Cardiac muscle cell (in vitro differentiated cells and primary cell): ENCODE results near the gene DAD1. TPM values are rescaled to one million over a fixed set of nuclear protein-coding genes. Genes with fewer than 3 reads are reported as not detected.
A peak's percentile ranks its signal among the peaks of the same experiment; 100 is the strongest.
"Not testable (repeated sequence)": the region's sequence is repeated elsewhere in the genome, so short reads cannot be mapped to it uniquely, and the experiment has no call there.

ENCODE experiments used
- DNase-seq, 2 donors: peaks; one replicate each; pipeline versions ENCODE4 v3.0.0 to v3.0.0-alpha.2; 2010 to 2017; ENCODE audit warnings: low read depth in 1 of 2, low spot score in 1 of 2
- H3K27ac ChIP-seq: fragments of 200-600 bp; sonication (generic); 2 replicates; pipeline ENCODE4 v1.5.1; 2016
- H3K27me3 ChIP-seq: fragments of 200-600 bp; sonication (generic); 2 replicates; pipeline ENCODE4 v1.6.0; 2016; ENCODE audit warnings: control low read depth
- H3K36me3 ChIP-seq: fragments of 200-600 bp; sonication (generic); 2 replicates; pipeline ENCODE4 v1.5.1; 2016; ENCODE audit warnings: control low read depth
- H3K4me1 ChIP-seq: fragments of 200-600 bp; sonication (generic); 2 replicates; pipeline ENCODE4 v1.8.1; 2017; ENCODE audit warnings: low read depth, mild to moderate bottlenecking, mixed run types
- H3K4me3 ChIP-seq: fragments of 200-600 bp; sonication (generic); 2 replicates; pipeline ENCODE4 v1.5.1; 2016; ENCODE audit warnings: mild to moderate bottlenecking
- H3K9me3 ChIP-seq: fragments of 200-600 bp; sonication (generic); 2 replicates; pipeline ENCODE4 v1.5.1; 2017; ENCODE audit warnings: low read depth, mild to moderate bottlenecking, control low read depth
- CTCF ChIP-seq: IDR thresholded peaks from 2 replicates; pipeline ENCODE4 v1.5.1; 2012; ENCODE audit warnings: low read depth, mild to moderate bottlenecking, low read length
- polyA plus RNA-seq: library from polyadenylated mRNA; unstranded; fragments of >200 nt; fragmentation: Nextera tagmentation; extraction: Ambion mirVana; gene quantifications from 2 replicates; pipeline ENCODE4 v1.2.1, GENCODE V29; 2016
- total RNA-seq: library from RNA; depleted of rRNA; stranded (reverse); fragments of >200 nt; gene quantifications from 2 replicates; pipeline ENCODE4 v1.2.3, GENCODE V29; 2016

DAD1 gene
- total and polyA plus RNA-seq, 2 experiments from 2014 or later = 103 to 444 TPM

- Histone ChIP-seq H3K36me3 (peaks cover 5% of the 10 kb centered on the region), H3K4me3 (no peak overlapping the region), H3K27ac (no peak overlapping the region), H3K4me1 (peaks cover 13% of the 10 kb centered on the region), H3K9me3 (no peaks in the 10 kb centered on the region), H3K27me3 (no peaks in the 10 kb centered on the region)
- no peak for TF ChIP-seq CTCF
- no peak for DNase-seq
Observed at GRCh38 chr14:22566845-22567244, 22.2 kb downstream of the DAD1 start.

- H3K27me3 ChIP-seq, DNase-seq, H3K4me3 ChIP-seq, H3K9me3 ChIP-seq, H3K27ac ChIP-seq, H3K36me3 ChIP-seq: not testable (repeated sequence)
- H3K4me1 ChIP-seq = peaks cover 19% of the 10 kb centered on the region
Observed at GRCh38 chr14:22566266-22566665, 22.8 kb downstream of the DAD1 start.

GRCh38 chr14:22565391-22565945 is 23.6 kb downstream of the DAD1 start:
- Histone ChIP-seq H3K4me1 (peaks cover 26% of the 10 kb centered on the region), H3K4me3 (no peak overlapping the region), H3K27me3 (no peaks in the 10 kb centered on the region), H3K9me3 (no peaks in the 10 kb centered on the region), H3K27ac (peak overlapping the region; percentile 81), H3K36me3 (peaks cover 4% of the 10 kb centered on the region)
- DNase-seq = no peak
- no peak for TF ChIP-seq CTCF

- TF ChIP-seq CTCF = no peak
- peak overlapping the region; percentile 81 for H3K27ac ChIP-seq
- H3K4me3 ChIP-seq = no peak overlapping the region
Observed at GRCh38 chr14:22564463-22564862, 24.6 kb downstream of the DAD1 start.

GRCh38 chr14:22563987-22564386 is 25.0 kb downstream of the DAD1 start:
- peak overlapping the region; percentile 81 for H3K27ac ChIP-seq

More at GRCh38 chr14:22564463-22564862, 24.6 kb downstream of the DAD1 start:
- peaks cover 26% of the 10 kb centered on the region for H3K4me1 ChIP-seq
- H3K9me3 ChIP-seq = no peaks in the 10 kb centered on the region
- DNase-seq = no peak
- H3K27me3 ChIP-seq = no peaks in the 10 kb centered on the region
- H3K36me3 ChIP-seq = peaks cover 4% of the 10 kb centered on the region

More at GRCh38 chr14:22563987-22564386, 25.0 kb downstream of the DAD1 start:
- Histone ChIP-seq H3K4me1 (peaks cover 26% of the 10 kb centered on the region), H3K36me3 (peaks cover 4% of the 10 kb centered on the region), H3K27me3 (no peaks in the 10 kb centered on the region), H3K9me3 (no peaks in the 10 kb centered on the region), H3K4me3 (no peak overlapping the region)
- DNase-seq = no peak
- TF ChIP-seq CTCF = no peak
